ENCODE measurements around the gene NEURL1B.
A peak's percentile ranks its signal among the peaks of the same experiment; 100 is the strongest.

NEURL1B gene

DNA sequence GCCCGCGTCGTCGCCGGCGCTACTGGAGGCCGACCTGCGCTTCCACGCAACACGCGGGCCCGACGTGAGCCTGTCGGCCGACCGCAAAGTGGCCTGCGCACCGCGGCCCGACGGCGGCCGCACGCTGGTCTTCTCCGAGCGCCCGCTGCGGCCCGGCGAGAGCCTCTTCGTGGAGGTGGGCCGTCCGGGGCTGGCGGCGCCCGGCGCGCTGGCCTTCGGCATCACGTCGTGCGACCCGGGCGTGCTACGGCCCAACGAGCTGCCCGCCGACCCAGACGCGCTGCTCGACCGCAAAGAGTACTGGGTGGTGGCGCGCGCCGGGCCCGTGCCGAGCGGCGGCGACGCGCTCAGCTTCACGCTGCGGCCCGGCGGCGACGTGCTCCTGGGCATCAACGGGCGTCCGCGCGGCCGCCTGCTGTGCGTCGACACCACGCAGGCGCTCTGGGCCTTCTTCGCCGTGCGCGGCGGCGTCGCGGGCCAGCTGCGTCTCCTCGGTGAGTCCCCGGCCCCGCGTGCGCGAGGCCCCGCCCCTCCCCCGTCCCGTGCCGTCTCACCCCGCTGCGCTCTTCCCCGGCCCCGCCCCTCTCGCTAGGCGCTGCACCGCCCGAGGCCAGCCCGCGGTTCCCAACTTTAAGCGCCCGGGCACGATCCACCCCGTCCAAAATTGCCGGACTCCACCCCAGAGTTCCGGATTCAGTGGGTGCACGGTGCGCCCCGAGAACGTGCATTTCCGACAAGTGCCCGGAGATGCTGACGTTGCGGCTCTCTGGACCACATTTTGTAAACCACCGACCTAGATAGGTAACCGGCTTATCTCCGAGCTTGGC lies 42.8 kb downstream of the NEURL1B start:
- DNase-seq = no peak

DNA sequence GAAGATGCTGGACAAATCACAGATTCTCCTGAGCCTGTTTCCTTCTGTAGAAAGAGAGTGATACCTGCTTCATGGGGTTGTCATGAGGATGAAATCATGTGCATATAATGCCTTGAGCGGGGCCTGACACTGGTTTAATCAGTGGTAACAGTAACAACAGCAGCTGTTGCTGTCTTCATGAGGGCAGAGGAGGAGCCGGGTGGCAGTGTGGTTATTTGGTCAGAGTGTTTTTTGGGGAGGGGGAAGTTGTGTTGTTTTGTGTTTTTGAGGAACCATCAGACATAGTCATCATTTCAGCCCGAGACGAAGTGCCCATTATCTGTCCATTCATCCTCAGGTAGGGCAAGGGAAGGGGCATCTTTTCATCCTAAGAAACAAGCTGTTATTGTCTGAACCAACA lies 44.0 kb downstream of the NEURL1B start:
- no peak for DNase-seq

- DNase-seq = no peak
These were observed 45.0 kb downstream of the NEURL1B start for GRCh38 chr5:172686111-172686510.

DNA sequence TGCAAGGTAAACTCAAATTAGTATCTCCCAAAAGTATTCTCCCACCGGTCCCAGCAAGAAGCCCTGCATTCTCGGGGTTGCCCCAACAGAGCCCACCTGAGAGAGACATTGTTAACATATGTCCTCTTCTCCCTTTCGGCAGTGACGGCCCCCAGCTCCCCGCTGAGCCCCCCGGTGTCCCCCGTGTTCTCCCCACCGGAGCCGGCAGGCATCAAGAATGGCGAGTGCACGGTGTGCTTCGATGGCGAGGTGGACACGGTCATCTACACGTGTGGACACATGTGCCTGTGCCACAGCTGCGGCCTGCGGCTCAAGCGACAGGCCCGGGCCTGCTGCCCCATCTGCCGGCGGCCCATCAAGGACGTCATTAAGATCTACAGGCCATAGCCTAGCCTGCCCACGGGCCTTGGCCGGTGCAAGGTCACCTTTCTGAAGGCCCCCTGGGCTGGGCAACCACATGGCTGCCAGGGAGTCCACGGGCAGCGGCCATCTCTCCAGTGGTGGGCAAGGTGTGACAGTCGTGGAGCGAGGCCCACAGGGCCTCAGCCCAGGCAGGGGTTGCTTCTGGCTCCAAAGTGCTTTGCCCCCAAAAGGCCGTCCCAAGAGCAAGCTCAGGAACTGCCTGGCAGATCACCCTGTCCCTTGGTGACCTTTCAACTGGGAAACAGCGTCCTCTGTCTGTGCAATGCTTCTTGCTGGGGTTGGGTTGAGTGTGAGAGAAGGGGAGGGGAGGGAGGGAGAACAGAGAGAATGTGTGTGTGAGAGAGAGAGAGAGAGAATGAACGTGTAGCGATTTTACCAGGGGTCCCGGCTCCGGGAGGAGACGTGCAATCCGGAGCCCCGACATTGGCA lies 45.7 kb downstream of the NEURL1B start:
- DNase-seq = no peak

DNA sequence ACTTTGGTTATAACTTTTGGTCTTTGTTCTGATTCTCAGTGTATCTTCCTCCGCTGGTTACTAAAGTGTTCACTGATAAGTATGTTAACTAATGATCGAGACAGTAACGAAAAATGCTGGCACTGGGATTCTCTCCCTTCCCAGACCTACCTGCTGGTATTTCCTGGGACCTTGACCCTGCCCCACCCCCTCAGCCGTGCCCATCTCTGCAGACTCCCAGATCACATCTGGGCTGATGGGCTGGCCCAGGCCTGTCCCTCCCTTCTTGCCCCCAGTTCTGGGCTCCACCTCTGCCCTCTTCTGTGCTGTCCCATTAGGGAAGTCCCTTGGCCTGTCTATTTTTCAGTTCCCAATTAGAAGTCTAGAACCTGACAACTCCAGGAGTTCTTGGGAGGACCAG lies 46.9 kb downstream of the NEURL1B start:
- no peak for DNase-seq

DNA sequence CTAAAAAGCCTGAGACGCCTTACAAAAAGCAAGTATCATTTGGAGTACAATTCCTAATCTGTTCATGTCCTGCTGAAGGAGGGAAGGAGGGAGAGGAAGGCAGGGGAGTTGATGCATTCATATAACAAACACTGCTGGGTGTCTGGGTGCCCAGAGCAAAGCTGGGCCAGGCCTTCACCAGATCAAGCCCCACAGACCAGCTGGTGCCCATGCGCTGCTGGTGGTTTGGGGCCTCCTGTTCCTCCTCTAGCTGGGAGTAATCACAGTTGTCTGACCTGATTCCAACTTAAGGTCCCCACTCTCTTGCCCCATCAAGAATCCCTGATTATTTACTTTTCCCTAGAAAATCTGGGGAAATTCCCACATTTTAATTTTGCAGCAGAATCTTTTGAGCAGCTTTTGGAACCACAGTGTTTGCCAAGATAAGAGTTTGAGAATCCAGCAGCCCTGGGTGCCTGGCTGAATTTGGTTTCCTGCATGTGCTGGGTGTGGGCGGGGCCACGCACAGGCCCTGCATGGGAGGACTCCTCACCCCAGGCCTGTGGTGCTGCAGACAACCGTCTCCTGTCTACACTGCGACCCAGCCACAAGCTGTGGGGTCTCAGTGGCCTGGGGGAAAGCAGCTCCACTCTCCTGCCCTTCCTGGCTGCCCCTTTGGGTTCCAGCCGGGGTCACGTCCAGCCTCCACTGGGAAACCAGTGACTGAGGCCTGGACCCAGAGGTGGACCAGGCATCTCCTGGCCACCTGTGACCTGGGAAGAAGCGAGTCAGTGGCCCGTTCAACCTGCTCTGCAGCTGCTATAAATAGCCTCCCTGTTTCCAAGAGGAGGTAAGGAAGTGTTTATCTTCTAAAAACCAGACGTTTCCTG lies 47.5 kb downstream of the NEURL1B start:
- DNase-seq = no peak

- DNase-seq = no peak
These were observed 48.1 kb downstream of the NEURL1B start for GRCh38 chr5:172689218-172689572.

- DNase-seq = no peak
These were observed 48.7 kb downstream of the NEURL1B start for GRCh38 chr5:172689801-172690200.

DNA sequence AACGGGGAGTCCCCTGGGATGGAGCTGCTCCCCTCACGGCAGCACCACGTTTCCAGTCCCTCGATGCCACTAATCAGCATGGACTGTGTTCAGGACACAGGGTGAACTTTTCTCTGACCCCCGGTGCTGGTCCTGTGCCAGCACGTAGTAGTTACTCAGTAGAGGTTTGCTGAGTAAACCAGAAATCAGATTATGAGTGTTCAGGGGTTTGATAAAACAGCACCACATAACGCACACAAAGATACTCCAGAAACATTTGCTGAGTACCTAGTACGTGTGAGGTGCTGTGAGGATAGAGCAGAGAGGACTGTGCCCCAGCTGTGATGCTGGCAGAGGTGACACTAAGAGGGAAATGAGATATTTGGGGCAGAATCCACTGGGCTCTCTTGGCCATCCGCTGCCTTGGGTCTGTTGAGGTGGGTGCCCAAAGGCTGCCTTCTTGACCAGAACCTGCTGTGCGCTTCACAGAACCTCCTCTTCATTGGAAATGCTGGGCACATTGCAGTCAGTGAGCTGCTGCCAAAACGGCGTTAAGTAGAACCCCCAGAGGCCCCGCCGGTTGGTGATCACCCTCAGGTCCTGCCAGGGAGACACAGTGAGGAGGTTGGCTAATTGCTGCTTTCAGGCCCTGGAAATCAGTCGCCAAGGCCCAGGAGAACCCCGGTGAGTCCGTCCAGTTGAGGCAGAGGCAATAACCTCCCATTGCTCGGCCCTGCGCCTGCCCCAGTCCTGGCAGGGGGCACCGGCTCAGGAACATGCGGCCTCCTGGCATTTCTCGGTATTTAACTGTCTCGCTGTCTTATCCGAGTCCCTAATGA lies 49.4 kb downstream of the NEURL1B start:
- DNase-seq = no peak

- no peak for DNase-seq
These were observed 50.8 kb downstream of the NEURL1B start for GRCh38 chr5:172691886-172692285.

- no peak for DNase-seq
These were observed 51.4 kb downstream of the NEURL1B start for GRCh38 chr5:172692451-172692850.

GRCh38 chr5:172692981-172693380 lies 51.9 kb downstream of the NEURL1B start:
- DNase-seq = no peak

GRCh38 chr5:172694061-172694460 lies 53.0 kb downstream of the NEURL1B start:
- DNase-seq = no peak

DNA sequence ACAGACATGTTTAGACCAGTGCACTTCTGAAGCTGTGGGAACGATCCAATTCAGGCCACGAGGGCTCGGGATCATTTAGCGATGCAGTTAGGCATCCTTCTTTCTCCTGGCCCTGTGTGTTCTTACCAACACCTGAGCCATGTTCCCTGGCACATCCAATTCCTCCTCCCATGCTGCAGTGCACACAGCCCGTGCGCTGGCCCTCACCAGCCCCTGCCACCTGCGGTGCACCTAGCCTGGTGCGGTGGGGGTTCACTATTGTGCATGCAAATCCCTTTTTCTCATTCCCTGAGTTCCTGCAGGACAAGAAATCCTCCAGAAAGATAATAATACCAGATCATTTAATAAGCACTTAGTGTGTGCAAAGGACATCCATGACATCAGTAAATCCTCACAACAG lies 53.5 kb downstream of the NEURL1B start:
- no peak for DNase-seq

DNA sequence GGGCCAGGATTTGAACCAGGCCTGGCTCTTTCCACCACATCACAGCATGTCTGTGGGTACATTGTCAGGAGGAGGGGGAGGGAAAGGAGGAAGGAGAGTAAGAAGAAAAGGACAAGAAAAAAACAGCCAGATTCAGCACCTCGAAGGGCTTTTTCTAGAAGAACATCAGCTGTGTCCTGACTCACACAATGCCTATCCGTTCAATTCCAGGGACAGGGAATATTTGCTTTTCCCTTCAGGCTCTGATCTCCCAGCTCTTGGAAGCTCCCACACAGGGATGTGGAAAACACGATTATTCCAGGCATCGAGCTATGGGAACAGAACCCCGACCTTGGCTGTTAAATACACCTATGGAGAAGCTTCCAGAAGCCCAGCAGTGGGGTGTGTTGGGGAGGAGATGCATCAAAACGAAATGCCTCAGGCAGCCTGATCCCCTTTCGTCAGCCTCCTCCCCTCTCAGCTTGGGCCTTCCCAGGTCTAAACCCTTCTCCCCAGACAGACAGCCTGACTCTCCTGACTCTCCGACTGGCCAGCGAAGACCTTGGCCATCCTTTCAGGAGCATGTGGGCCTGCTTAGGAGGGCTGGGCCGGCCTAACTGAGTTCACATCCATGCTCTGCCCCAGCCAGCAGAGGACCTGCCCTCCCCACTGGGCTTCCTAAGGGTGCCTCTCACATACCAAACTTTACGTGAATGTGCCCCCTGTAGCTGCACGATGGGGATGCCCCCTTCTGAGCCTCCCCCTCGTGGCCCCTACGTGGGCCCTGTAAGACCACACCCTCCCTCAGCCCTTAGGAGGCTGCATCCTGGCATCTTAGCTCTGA lies 54.4 kb downstream of the NEURL1B start:
- no peak for DNase-seq

- no peak for DNase-seq
These were observed 55.2 kb downstream of the NEURL1B start for GRCh38 chr5:172696171-172696849.

DNA sequence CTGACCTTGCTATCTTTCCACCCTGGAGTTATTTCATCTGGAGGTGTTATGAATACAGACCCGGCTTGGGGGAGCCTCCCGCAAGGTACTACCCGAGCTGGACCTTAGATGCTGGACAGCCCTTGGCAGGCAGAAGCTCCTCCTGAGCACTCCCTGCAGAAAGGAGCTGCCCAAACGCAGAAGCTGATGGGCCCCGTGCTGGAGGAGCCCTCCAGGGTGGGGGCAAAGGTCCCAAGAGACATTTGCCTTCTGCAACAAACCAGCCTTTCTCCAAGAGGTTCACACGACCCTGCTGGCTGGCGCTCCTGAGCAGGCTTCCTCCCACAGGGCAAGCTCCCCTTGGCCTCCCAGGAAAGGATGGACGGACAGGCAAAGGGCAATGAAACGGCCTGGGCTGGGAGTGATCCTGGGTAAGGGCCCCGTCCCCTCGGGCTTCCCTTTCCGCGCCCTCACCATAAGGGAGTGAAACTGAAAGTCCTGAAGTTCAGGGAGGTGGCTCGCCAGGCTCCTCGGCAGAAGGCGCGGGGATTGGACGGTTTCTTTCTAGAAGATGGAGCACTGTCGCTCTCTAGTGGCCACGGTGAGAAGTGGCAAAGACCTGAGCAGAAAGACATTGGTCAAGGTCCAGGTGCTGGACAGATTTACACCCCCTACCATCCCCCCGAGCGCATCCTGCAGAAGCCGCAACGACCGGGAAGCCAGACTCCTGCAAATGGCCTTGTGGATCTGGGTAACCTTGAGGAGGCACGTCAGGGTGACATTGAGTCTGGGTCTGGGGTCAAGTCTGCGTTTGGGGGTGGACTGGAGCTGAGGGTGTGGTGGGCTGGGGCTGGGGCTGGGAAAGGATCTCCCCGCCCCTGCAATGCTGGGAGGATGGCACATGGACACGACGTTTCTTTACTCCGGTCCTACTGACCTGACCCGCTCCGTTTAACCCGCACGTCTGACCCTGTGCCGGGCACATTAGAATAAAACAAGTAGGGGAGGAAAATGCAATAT lies 56.4 kb downstream of the NEURL1B start:
- peak; percentile 82 for DNase-seq

- DNase-seq = no peak
These were observed 58.4 kb downstream of the NEURL1B start for GRCh38 chr5:172699423-172699822.

- DNase-seq = no peak
These were observed 58.9 kb downstream of the NEURL1B start for GRCh38 chr5:172699999-172700364.
